ENCODE measurements around the gene SETDB1. TPM values are rescaled to one million over a fixed set of nuclear protein-coding genes. Genes with fewer than 3 reads are reported as not detected.
A peak's percentile ranks its signal among the peaks of the same experiment; 100 is the strongest.

Gene SETDB1
- total and polyA plus RNA-seq, 12 donors = 12.6 to 52.9 (median 35.6) TPM

GRCh38 chr1:151001602-151002001, 75.4 kb downstream of the SETDB1 start:
- no peak overlapping the region for H3K27ac ChIP-seq
- intact Hi-C loops (cut with DNase I) = no loop called here
- no peaks in the 10 kb centered on the region for H3K9me3 ChIP-seq (replicated peaks in 1 of 3)
- DNase-seq = no peak
- 49 to 73% (median 68%) methylated on average over 4 of the region's 4 CpGs for WGBS, 4 donors
- H3K27me3 ChIP-seq = no peaks in the 10 kb centered on the region
- TF ChIP-seq, protein P1, sequence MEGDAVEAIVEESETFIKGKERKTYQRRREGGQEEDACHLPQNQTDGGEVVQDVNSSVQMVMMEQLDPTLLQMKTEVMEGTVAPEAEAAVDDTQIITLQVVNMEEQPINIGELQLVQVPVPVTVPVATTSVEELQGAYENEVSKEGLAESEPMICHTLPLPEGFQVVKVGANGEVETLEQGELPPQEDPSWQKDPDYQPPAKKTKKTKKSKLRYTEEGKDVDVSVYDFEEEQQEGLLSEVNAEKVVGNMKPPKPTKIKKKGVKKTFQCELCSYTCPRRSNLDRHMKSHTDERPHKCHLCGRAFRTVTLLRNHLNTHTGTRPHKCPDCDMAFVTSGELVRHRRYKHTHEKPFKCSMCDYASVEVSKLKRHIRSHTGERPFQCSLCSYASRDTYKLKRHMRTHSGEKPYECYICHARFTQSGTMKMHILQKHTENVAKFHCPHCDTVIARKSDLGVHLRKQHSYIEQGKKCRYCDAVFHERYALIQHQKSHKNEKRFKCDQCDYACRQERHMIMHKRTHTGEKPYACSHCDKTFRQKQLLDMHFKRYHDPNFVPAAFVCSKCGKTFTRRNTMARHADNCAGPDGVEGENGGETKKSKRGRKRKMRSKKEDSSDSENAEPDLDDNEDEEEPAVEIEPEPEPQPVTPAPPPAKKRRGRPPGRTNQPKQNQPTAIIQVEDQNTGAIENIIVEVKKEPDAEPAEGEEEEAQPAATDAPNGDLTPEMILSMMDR (IDR thresholded peaks at IDR 0.05) = no peak
- TF ChIP-seq POLR2A (IDR thresholded peaks at IDR 0.05) = no peak
- no peak overlapping the region for H3K4me3 ChIP-seq
- H3K4me1 ChIP-seq (replicated peaks in 1 of 2) = peaks cover 8 to 38% of the 10 kb centered on the region in 2 donors
- peaks cover 0 to 51% of the 10 kb centered on the region in 2 donors for H3K36me3 ChIP-seq (replicated peaks in 1 of 2)

DNA sequence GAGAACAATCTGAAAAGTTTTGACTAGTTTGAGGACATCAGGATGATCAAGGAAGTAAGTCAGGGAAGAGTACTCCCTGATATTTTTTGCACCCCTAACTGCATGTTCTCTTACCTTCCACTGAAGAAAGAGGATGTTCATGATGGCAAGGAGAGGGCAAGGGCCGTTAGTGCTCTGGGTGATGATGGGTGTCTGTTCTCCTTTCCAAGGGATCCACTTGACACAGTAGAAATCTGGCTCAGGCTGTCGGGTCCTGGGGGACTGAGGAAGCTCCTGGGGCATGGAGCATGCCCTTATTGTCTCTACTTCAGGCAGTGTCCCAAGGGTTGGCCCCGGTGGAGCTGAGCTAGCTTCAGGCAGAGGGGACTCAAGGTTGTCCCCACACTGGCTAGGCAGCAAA, 75.9 kb downstream of the SETDB1 start:
- Histone ChIP-seq H3K27ac (no peak overlapping the region), H3K36me3 (replicated peaks in 1 of 2) (peaks cover 0 to 46% of the 10 kb centered on the region in 2 donors), H3K4me1 (replicated peaks in 1 of 2) (peaks cover 12 to 41% of the 10 kb centered on the region in 2 donors), H3K27me3 (no peaks in the 10 kb centered on the region), H3K9me3 (replicated peaks in 1 of 3) (no peaks in the 10 kb centered on the region), H3K4me3 (no peak overlapping the region)
- WGBS, 4 donors = 72 to 75% (median 74%) methylated on average over 2 to 3 of the region's 3 CpGs
- intact Hi-C loops (cut with DNase I) = no loop called here
- no peak for DNase-seq
- TF ChIP-seq, protein P1 (IDR thresholded peaks at IDR 0.05) = no peak
- no peak for TF ChIP-seq POLR2A (IDR thresholded peaks at IDR 0.05)

DNA sequence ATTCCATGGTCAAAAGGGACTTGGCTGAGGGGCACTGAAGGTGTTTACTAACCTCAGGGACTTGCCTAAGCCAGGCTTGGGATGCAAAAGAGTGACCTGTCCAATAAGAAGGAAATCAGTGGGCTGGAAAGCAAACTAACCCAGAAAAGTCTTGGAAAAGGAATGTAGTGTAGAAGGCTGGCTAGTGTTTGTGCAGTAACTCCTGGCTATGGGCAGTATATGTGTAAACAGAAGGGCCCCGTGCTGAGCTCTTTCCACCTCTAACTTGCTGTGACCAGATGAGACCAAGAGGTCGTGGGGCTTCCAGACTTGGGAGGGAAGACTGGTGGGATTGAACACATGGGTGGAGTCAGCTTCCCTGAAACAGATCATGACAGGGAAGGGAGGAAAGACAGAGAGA, 76.4 kb downstream of the SETDB1 start:
- Histone ChIP-seq H3K27ac (peak overlapping the region in 1 of 5 donors; percentile 17), H3K4me1 (replicated peaks in 1 of 2) (peaks cover 17 to 47% of the 10 kb centered on the region in 2 donors), H3K36me3 (replicated peaks in 1 of 2) (peaks cover 0 to 40% of the 10 kb centered on the region in 2 donors), H3K9me3 (replicated peaks in 1 of 3) (no peaks in the 10 kb centered on the region), H3K27me3 (no peaks in the 10 kb centered on the region), H3K4me3 (no peak overlapping the region)
- intact Hi-C loops (cut with DNase I) = no loop called here
- DNase-seq = no peak
- WGBS, 4 donors = 60 to 77% (median 68%) methylated on average over 2 of the region's 2 CpGs
- TF ChIP-seq POLR2A (IDR thresholded peaks at IDR 0.05) = no peak
- TF ChIP-seq, protein P1 (IDR thresholded peaks at IDR 0.05) = no peak

- H3K27me3 ChIP-seq = no peaks in the 10 kb centered on the region
- H3K4me3 ChIP-seq = peak overlapping the region in 1 of 4 donors; percentile 19
- no peak for DNase-seq
- no peak for TF ChIP-seq POLR2A (IDR thresholded peaks at IDR 0.05)
- TF ChIP-seq, protein P1 (IDR thresholded peaks at IDR 0.05) = no peak
- H3K36me3 ChIP-seq (replicated peaks in 1 of 2) = peaks cover 0 to 35% of the 10 kb centered on the region in 2 donors
- H3K9me3 ChIP-seq (replicated peaks in 1 of 3) = no peaks in the 10 kb centered on the region
- H3K4me1 ChIP-seq (replicated peaks in 1 of 2) = peaks cover 21 to 51% of the 10 kb centered on the region in 2 donors
- peak overlapping the region in 1 of 5 donors; percentile 17 for H3K27ac ChIP-seq
- intact Hi-C loops (cut with DNase I) = no loop called here
Observed at GRCh38 chr1:151003180-151003579, 77.0 kb downstream of the SETDB1 start.

Measured in adrenal gland (tissue), 12 donors.